Activated CD4-positive, alpha-beta T cell treated with anti-CD3 and anti-CD28 coated beads, Interleukin-2, Interleukin-6, amounts not matched to agents 100 ng/mL and 50 ng/mL, durations not matched to agents 16 hours and 8 hours (primary cell): ENCODE data around the gene CCDC178.

Experiments
- DNase-seq: peaks from one replicate; pipeline ENCODE4 v3.0.0-alpha.2; 2020

CCDC178 gene

DNA sequence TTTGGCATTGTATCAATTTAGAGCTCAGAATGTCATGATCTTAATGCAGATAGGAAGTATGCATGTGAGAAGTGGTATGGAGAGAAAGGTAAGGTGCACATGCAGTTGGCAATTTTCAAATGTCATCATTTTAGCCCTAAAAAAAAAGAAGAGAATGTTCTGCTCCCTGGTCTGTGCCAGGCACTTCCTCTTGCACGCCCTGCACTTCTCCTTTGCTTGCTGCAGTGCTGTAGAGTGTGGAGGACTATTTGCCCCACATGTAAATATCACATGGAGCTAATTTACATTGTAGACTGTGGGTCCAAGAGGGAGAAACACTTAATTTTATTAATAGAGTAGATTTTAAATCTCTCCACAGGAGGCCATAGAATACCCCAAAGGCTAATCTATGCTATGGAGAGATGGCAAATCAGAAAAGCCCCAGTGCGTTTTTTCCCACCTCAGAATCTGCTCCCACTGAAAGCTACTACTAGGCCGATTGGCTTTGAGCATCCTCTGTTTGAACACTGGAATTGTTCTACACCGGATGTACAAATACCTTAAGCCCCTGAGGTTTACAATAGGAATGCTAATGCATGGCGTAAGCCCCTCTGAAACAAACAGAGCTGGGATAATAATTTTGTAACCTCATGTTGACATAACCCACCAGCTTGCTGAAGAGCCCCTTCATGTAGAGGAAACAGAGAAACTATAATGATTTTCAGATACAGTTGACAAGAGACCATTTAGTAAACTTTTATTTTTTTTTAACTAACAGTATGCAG is 530.5 kb downstream of the CCDC178 start:
- DNase-seq = no peak

- no peak for DNase-seq
Observed at GRCh38 chr18:32908424-32908805, 532.1 kb downstream of the CCDC178 start.

DNA sequence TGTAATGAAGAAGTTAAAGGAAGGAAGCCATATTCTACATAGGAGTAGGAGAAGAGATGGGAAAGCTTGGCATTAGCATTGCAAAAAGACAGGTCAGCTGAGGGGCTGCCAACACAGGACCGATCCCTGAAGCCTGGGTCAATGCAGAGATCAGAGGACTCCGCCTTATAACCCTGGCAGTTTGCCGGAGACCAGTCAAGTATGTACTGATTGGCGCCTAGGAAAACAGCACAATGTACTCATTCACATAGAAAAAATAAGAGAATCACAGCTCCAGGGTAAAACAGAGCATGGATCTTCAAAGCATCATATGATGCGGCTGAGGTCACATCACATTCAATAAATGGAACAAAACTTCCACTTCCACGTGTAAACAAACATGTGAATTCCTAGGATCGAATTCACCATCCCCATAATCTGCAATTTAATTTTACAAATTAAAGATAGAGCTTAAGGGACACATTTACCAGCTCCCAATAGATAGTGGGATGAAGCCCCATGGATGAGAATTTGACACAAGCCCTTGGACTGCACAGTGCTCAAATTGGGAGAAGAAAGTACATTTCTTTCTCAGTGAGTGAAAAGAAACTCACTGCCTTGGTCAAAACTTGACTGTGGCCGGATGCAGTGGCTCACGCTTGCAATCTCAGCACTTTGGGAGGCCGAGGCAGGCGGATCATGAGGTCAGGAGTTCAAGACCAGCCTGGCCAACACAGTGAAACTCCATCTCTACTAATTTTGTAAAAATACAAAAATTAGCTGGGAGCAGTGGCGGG is 532.7 kb downstream of the CCDC178 start:
- DNase-seq = no peak

DNA sequence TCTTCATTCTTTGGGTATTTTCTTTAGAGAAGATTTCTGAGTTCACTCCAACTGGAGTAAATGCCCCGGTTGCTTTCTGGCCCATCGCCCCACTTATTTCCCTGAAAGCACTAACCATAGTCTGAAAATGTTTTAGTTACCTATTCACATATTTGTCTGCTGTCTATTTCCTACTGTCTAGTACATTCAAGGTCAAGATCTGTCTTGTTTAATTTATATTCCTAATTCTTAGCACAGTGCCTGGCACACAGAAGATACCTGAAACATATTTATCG is 533.3 kb downstream of the CCDC178 start:
- DNase-seq = no peak

- DNase-seq = no peak
Observed at GRCh38 chr18:32906506-32907310, 533.8 kb downstream of the CCDC178 start.

DNA sequence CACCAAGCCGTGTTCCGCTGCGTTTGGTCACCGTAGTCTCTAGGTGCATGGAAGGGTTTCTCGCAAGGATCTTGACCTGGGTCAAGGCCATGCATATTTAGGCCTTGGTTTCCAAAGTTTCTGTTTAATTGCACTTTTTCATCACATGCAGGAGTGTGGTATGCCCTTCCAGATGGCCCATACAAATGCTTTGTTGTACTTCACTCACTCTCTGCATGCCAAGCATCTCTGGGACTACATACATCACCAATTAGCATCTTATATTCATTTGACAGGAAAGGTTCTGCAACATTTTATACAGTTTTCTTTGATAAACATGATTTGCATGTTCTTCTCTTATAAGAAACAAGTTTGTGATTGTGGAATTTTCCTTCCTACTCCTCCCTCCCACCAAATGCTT is 534.9 kb downstream of the CCDC178 start:
- no peak for DNase-seq

DNA sequence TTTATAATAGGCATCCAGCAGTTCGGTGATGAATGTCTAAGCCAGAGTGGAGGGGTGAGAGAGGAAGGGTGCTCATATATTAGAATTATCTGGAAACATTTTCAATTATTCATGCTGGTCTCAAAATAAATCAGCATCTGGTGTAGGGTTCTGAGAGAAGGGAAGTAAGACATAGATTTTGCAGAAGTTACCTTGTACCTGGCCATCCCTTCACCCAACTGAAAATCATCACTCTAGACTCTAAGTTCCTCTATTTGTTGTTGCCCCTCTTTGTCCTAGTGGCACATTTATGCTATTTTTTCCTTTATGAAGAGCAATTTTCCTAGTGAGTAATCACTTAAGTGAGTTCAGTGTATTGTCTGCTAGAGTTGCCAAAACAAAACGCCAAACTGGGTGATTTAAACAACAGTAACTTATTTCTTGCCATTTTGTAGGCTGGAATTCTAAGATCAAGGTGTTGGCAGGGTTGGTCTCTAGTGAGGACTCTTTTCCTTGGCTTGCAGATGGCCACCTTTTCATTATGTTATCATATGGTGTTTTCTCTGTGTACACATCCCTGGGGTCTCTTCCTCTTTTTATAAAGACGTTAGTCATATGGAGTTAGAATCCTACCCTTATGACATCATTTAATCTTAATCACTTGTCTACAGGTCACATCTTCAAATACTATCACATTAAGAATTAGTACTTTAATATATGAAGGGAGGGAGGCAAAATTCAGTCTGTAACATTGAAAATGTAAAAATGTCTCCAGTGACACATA is 537.8 kb downstream of the CCDC178 start:
- no peak for DNase-seq

GRCh38 chr18:32899819-32900218 is 540.7 kb downstream of the CCDC178 start:
- no peak for DNase-seq

DNA sequence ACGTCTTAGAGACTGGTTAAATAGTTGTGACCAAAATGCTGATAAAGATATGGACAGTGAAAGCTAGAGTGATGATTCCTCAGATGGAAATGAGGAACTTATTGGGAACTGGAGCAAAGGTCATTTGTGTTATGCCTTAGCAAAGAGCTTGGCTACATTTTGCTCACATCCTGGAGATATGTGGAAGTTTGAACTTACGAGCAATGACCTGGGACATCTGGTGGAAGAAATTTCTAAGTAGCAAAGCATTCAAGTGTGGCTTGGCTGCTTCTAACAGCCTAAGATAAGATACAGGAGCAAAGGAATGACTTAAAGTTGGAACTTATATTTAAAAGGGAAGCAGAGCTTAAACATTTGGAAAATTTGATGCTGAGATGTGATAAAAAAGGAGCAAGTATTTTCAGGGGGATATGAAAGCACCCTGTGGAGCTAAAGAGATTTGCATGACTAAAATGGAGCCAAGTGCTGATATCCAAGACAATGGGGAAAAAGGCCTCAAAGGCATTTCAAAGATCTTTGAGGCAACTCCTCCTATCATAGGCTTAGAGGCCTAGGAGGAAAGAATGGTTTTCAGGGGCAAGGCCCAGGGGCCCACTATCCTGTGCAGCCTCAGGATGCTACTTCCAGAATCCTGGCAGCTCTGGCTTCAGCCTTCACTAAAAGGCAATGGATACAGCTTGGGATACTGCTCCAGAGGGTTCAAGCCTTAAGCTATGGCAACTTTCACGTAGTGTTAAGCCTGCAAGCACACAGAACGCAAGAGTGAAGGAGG is 543.6 kb downstream of the CCDC178 start:
- no peak for DNase-seq

DNA sequence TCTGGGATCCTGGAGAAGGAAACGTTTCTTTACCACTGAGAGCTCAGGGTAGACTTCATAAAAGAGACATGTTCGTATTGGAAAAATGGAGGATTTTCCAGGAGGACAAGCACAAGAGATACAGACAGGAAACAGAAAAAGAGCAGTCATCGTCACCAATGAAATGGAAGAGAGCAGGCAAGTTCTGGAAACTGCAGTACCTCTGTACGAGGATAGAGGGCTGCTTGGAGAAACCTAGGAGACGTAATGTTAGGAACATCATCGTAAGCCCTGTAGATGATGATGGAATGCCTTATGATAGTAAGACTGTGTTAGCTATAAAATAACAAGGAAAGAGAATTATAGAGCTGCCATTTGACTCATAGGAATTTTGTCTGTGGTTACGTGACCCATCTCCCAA is 546.6 kb downstream of the CCDC178 start:
- no peak for DNase-seq

DNA sequence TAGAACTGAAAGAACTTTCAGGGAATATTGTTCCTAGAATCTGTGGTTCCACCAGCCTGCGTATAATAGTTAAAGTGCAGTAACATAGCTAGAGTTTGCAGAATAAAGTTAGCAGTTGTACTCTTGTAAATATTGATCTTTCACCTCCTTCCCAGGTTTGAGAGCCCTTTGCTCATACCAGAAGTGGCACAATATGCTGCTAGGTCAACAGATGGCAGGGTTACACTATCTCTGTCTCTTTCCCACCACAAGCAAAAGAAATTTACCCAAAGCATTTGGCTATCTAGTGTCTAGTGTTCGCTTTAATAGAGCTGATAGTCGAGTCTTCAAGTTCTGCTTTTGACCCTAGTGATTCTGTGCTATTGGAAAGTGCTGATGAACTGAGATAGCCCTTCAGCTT is 548.7 kb downstream of the CCDC178 start:
- DNase-seq = no peak

DNA sequence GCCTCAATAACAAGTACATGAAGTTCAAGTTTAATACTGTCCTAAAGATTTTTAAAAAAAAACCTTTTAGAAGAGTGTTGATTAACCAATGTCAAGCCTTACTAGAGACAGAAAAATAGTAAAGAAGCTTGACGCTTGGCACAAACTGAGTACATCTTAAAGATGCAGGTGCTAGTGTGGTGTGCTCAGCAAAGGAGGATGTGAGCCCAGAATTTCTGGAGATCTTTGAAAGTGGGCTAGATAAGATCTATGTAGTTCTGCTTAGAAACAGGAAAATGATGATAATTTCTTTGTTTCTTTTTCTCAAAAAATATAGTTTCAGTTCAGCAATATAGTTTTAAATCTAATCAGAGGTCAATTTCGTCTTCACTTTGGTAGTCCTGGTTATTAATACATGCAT is 549.4 kb downstream of the CCDC178 start:
- no peak for DNase-seq

DNA sequence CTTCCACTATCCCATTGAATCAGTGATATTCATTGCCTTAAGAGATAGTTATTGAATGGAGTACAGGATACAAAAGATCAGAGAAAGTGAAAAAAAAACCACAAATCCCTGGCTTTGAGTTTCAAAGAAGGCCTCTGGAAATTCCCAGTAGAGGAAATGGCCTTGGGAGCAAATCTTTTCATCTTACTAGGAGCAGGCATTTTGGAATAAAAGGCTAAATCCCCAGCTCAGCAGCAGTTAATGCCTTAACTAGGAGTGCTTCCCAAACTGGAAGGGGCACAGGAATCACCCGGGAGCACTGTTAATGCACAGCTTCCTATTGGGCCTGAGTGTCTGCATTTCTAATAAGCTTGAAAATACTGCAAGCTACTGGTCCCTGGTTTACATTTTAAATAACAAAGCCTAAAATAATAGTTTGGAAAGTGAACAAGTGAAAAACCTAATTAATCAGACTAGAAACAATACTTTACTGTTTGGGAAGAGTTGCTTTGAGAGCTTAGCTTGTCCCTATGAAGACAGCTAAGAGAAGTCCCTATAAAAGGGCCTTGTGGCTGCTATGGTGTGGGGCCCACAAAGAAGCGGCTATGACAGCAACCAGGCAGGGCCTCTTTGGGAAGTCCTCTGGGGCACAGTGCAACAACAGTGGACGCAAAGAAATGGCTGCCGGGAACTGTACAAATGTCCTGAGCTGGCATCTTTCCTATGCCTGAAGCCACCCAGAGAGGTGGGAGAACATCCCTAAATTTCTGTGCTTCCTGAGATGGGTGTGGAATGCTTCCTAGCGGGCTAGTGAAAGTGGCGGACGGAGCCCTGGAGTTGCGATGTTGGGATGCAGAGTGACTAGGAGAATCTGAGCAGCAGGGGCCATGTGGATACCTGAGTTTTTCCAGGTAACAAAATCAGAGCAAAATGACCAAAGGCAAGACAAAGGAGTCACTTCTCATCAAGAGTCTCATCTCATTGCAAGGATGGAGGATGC is 550.6 kb downstream of the CCDC178 start:
- no peak for DNase-seq

- DNase-seq = no peak
Observed at GRCh38 chr18:32888306-32888705, 552.2 kb downstream of the CCDC178 start.
